Epidermal melanocyte (primary cell): ENCODE measurements around the gene B3GAT3.
"Not testable (repeated sequence)": the region's sequence is repeated elsewhere in the genome, so short reads cannot be mapped to it uniquely, and the experiment has no call there.

Source experiments
- DNase-seq: peaks from one replicate; pipeline ENCODE4 v3.0.0; 2011; ENCODE audit warnings: low spot score; ENCODE audit not compliant: insufficient read length

B3GAT3 gene

DNA sequence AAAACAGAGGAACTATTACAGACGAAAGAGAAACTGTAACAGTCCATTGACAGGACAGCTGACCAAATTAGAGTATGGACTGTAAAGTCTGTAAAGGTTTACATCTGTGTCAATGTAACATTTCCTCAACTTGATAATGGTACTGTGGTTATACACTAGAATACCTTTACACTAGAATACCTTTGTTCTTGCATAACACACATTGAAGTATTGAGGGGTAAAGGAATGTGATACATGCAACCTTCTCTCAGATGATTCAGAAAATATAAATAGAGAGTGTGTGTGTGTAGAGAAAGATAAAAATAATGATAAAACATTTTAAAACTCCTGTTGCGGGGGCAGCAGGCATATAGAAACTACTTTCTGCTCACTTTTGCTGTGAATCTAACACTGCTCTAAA is 42.5 kb downstream of the B3GAT3 start:
- DNase-seq = no peak

GRCh38 chr11:62578541-62578940 is 43.2 kb downstream of the B3GAT3 start:
- no peak for DNase-seq

- DNase-seq = no peak
Measured at GRCh38 chr11:62577046-62577714, 44.6 kb downstream of the B3GAT3 start.

DNA sequence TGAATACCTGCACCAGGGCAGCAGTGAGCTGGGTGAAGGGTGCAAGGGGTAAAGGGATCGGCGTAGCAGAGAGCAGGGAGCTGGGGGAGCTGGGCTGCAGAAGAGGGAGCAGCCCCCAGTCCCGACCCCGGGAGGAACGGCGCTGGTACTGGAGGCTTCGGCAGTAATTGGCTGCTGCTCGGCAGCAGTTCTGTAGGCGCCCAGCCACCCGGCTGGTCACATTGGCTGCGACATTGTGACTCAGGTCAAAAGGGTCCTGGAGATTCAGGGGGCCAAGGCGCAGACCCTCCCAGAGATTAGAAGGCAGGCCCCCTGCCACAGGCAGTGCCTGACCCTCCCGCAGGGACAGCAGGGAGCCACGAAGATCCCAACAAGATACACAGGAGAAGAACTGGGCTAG is 45.9 kb downstream of the B3GAT3 start:
- no peak for DNase-seq

DNA sequence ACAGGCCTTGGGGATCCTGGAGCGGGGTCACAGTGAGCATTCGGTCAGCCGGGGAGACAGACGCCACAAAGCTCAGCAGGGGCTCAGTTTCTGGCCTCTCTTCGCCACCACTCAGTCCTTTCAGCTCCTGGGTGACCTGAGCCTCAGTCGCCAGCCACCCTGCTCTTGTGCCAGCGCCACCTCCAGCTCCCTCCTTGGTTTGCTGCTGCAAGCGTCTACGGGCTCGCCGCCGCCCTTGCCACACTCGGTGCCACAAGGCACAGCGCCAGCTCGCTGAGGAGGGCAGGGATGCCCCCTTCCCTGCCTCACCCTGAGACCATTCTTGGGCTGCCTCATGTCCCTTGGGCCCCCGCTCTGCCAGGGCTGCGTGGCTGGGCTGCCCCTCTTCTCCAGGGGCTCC is 46.6 kb downstream of the B3GAT3 start:
- DNase-seq = no peak

DNA sequence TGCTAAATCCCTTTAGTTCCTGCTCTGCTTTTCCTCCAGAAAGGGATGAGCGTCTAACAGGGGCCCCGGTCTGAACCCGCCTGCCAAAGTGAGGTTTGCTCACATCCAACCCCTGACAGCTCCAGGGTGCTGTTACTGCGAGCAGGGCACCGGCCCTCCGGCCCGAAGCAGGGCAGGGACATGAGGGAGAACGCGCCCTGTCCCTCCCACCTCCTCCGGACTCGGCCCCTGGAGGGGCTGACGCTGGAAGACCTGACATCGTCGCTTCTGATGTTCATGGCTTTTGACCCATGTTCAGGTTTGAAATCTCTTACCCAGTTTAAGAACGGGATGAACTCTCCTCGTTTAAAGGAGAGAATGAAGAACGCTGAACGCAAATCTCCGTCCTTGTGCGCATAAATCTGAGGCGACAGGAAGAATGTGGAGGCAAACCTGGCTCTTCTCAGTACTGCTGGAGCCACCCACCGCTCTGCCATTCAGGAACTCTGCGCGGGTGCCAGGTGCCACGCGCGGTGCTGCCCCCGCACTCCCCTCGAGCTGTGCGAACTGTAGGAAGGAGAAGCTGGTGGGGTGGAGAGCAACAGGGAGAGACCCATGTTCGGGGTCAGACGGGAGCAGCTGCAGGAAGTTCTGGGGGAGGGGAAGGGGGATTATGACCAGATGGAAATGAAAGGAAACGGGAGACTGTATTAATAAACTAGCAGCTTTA is 47.3 kb downstream of the B3GAT3 start:
- DNase-seq = no peak

GRCh38 chr11:62573592-62574362 is 48.0 kb downstream of the B3GAT3 start, which contains the start of gene EEF1G:
TSS of gene EEF1G (minus strand) at chr11:62573891. CDS start at chr11:62573842, 49 bp downstream.
- DNase-seq = peak; percentile 97

- DNase-seq = no peak
Measured at GRCh38 chr11:62573006-62573591, 48.7 kb downstream of the B3GAT3 start.

DNA sequence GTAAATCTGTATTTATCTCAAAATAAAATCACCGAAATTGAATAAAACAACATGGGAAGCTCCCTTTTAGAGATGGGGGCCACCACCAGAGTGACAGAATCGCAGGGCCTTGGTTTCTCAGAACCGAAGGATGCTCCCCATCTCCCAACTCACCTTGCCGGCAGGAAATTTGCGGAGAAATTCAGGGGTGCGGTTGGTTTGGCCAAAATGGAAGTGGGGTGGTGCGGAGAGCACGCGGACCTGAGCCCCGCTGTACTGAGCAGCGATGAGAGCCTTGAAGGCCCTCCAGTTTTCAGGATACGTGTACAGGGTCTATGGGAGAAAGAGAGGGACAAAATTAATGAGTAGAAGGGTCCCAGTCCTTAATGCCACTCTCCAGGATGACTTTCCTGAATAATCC is 49.4 kb downstream of the B3GAT3 start:
- no peak for DNase-seq

DNA sequence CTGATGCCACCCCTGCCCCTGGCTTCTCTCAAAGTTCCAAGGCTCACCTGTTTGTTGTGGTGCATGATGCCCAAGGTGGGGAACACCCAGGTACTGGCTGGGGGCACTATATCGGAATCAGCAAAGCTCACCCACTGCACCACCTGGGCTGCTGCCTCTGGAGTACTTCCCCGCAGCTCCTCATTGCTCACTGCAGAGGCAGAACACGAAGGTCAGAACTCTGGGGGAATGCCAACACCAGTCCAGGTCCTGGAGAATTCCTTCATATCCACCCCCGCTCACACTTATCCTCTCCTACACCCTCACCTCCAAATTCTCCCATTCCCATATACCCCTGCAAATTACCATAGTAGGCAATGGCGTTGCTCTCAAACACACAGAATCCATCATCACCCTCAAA is 50.3 kb downstream of the B3GAT3 start:
- not testable (repeated sequence) for DNase-seq

DNA sequence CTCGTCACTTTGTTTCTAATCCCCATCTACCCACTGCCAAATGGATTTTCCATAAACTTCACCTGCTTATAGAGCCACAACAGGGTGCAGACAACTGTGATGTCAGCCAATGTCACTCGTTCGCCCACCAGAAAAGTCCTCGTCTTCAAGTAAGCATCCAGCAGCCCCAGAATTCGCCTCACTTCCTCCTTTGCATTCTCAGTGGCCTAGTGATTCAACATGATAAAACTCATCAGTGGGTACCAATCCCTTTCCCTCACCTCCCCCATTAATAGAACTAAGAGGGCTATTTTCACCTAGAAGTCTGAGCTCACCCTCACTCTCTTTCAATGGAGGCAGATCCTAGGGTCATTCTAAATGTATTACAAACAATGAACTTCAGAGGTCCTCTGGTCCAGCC is 50.9 kb downstream of the B3GAT3 start:
- not testable (repeated sequence) for DNase-seq

- no peak for DNase-seq
Measured at GRCh38 chr11:62569611-62570010, 52.2 kb downstream of the B3GAT3 start.

GRCh38 chr11:62567018-62567633 is 54.7 kb downstream of the B3GAT3 start:
- no peak for DNase-seq

- no peak for DNase-seq
Measured at GRCh38 chr11:62566247-62566646, 55.5 kb downstream of the B3GAT3 start.
